Endothelial cell of umbilical vein (primary cell): Measurements from ENCODE around the gene MINDY4. TPM values are rescaled to one million over a fixed set of nuclear protein-coding genes. Genes with fewer than 3 reads are reported as not detected.

Experiments used
- BruUV-seq: library from RNA; stranded (reverse); fragments of 400-500 nt; replicated peaks from 2 replicates; lab custom pipeline; 2021; lab: Mats Ljungman, UMichigan
- CTCF ChIA-PET: fragments of 300-600, 350-600 bp; sonication (Branson Sonifier 250); formaldehyde crosslinking; loops from one replicate; lab custom pipeline; 2021; ENCODE audit warnings: antibody characterized with exemption, inconsistent platforms; lab: Charles Lee
- POLR2A ChIA-PET: fragments of 300-600, 350-600 bp; sonication (Branson Sonifier 250); formaldehyde crosslinking; loops from one replicate; lab custom pipeline; 2021; ENCODE audit warnings: antibody characterized with exemption, inconsistent platforms; lab: Charles Lee
- DNase-seq: peaks from one replicate; pipeline ENCODE4 v3.0.0-alpha.2; 2011; ENCODE audit warnings: low read depth, low spot score
- FAIRE-seq: peaks from 2 replicates; lab custom pipeline; 2011; peaks lifted over from hg19 to GRCh38; lab: Jason Lieb, UNC
- H2AFZ ChIP-seq: 2 replicates; pipeline ENCODE4 v1.6.0; 2012; ENCODE audit warnings: low read depth, low read length, control low read depth, inconsistent platforms
- H3K27ac ChIP-seq: 2 replicates; pipeline ENCODE4 v1.5.1; 2011; ENCODE audit warnings: low read depth, mild to moderate bottlenecking, control low read depth, low read length, moderate library complexity; ENCODE audit not compliant: insufficient read depth
- H3K27me3 ChIP-seq, 2 experiments: 2 replicates each; pipeline versions ENCODE4 v1.6.0 to v1.6.1; 2011; ENCODE audit warnings: low read length in 2 of 2, mixed read lengths in 1 of 2; ENCODE audit not compliant: control insufficient read depth in 2 of 2, insufficient read depth in 2 of 2
- H3K36me3 ChIP-seq, 2 experiments: 2 replicates in 1 of 2; 3 replicates in 1 of 2; pipeline ENCODE4 v1.5.1; 2011; ENCODE audit warnings: low read length in 2 of 2, mild to moderate bottlenecking in 1 of 2, moderate library complexity in 1 of 2; ENCODE audit not compliant: control insufficient read depth in 2 of 2, insufficient read depth in 2 of 2; ENCODE audit errors: extremely low read depth in 1 of 2
- H3K4me1 ChIP-seq: 3 replicates; pipeline ENCODE4 v1.5.1; 2011; ENCODE audit warnings: mild to moderate bottlenecking, low read length; ENCODE audit not compliant: control insufficient read depth, insufficient read depth; ENCODE audit errors: extremely low read depth
- H3K4me2 ChIP-seq: 2 replicates; pipeline ENCODE4 v1.6.1; 2011; ENCODE audit warnings: low read length, control low read depth, mixed read lengths; ENCODE audit not compliant: insufficient read depth
- H3K4me3 ChIP-seq, 3 experiments: fragments of 200-600 bp in 1 of 3; sonication (generic), shearing (Covaris generic) in 1 of 3; replicated peaks in 1 of 3; 2 replicates each; pipeline ENCODE4 v1.5.1; 2011 to 2016; ENCODE audit warnings: control low read depth in 3 of 3, low read length in 3 of 3, mild to moderate bottlenecking in 2 of 3, inconsistent platforms in 1 of 3, low read depth in 1 of 3, moderate library complexity in 1 of 3; ENCODE audit not compliant: insufficient read depth in 1 of 3
- H3K79me2 ChIP-seq: 2 replicates; pipeline ENCODE4 v1.6.0; 2012; ENCODE audit warnings: low read length, inconsistent platforms; ENCODE audit not compliant: control insufficient read depth, insufficient read depth
- H3K9ac ChIP-seq: replicated peaks from 2 replicates; pipeline ENCODE3; 2011; ENCODE audit warnings: low read length, control low read depth; ENCODE audit not compliant: insufficient read depth; ENCODE audit errors: extremely low read depth
- H3K9me1 ChIP-seq: replicated peaks from 3 replicates; pipeline ENCODE4 v1.6.0; 2011; ENCODE audit warnings: mild to moderate bottlenecking, low read length; ENCODE audit not compliant: control insufficient read depth, insufficient read depth; ENCODE audit errors: extremely low read depth
- H3K9me3 ChIP-seq: replicated peaks from 2 replicates; pipeline ENCODE4 v1.5.1; 2012; ENCODE audit warnings: low read length, inconsistent platforms; ENCODE audit not compliant: control insufficient read depth, insufficient read depth
- H4K20me1 ChIP-seq: replicated peaks from 2 replicates; pipeline ENCODE3; 2011; ENCODE audit warnings: mild to moderate bottlenecking, low read length; ENCODE audit not compliant: control insufficient read depth, insufficient read depth; ENCODE audit errors: extremely low read depth
- CTCF ChIP-seq, 2 donors: IDR thresholded peaks; 1 replicate in 1 of 2; 2 replicates in 1 of 2; pipeline ENCODE4 v1.5.1; 2011; ENCODE audit warnings: low read length in 2 of 2, mild to moderate bottlenecking in 2 of 2, moderate library complexity in 2 of 2, control low read depth in 1 of 2, inconsistent platforms in 1 of 2, low read depth in 1 of 2; ENCODE audit not compliant: insufficient read depth in 1 of 2; ENCODE audit errors: extremely low read depth in 1 of 2
- EZH2 ChIP-seq: IDR thresholded peaks from 2 replicates; pipeline ENCODE4 v1.6.1; 2012; ENCODE audit warnings: borderline replicate concordance, low read depth, mild to moderate bottlenecking, moderate library complexity, low read length, inconsistent platforms; ENCODE audit not compliant: severe bottlenecking
- FOS ChIP-seq: IDR thresholded peaks from 2 replicates; pipeline ENCODE4 v1.6.1; 2011; ENCODE audit warnings: mild to moderate bottlenecking, low read length, moderate library complexity, borderline replicate concordance; ENCODE audit not compliant: insufficient read depth
- GATA2 ChIP-seq: IDR thresholded peaks from 2 replicates; pipeline ENCODE4 v1.7.0; 2011; ENCODE audit warnings: low read depth, mild to moderate bottlenecking, moderate library complexity, mixed read lengths, low read length; ENCODE audit not compliant: insufficient read length, insufficient read depth
- JUN ChIP-seq: IDR thresholded peaks from 2 replicates; pipeline ENCODE4 v1.6.1; 2011; ENCODE audit warnings: borderline replicate concordance, low read depth; ENCODE audit not compliant: insufficient read length, insufficient read depth
- MYC ChIP-seq: IDR thresholded peaks from one replicate; pipeline ENCODE4 v1.6.1; 2011; ENCODE audit warnings: mild to moderate bottlenecking, low read depth, low read length
- POLR2A ChIP-seq: IDR thresholded peaks from 2 replicates; pipeline ENCODE4 v1.6.1; 2012; ENCODE audit warnings: low read depth, mild to moderate bottlenecking, control low read depth, low read length
- POLR2AphosphoS5 ChIP-seq: IDR thresholded peaks from 2 replicates; pipeline ENCODE4 v1.6.1; 2012; ENCODE audit warnings: low read depth, mild to moderate bottlenecking, control low read depth, low read length, moderate library complexity; ENCODE audit not compliant: insufficient read depth
- dilution Hi-C: fragments of 300-500 bp; cut with MboI; formaldehyde crosslinking; loops from one replicate; pipeline ENCODE4 v1.15.0; 2019; ENCODE audit warnings: low sequenced_read_pairs; ENCODE audit not compliant: extremely low pct_ligation_motif_present
- intact Hi-C: fragments of 100-400 bp; cut with micrococcal nuclease; formaldehyde crosslinking; loops from one replicate; pipeline ENCODE4 v1.10.0; 2022
- polyA plus RNA-seq, 4 experiments: library from polyadenylated mRNA; depleted of rRNA in 3 of 4; stranded (reverse) in 3 of 4; unstranded in 1 of 4; fragments of >200 nt; gene quantifications; 2 replicates each; pipeline versions ENCODE4 v1.2.1 to v1.2.3, GENCODE V29; 2011 to 2012; ENCODE audit warnings: missing spikeins in 1 of 4
- total RNA-seq: library from RNA; stranded (reverse); gene quantifications from 2 replicates; pipeline ENCODE4 v1.2.3, GENCODE V29; 2021
- TF ChIP-seq, protein P1 (sequence below): IDR thresholded peaks from 2 replicates; pipeline ENCODE4 v1.6.1; 2011; ENCODE audit not compliant: insufficient read depth, insufficient read length

The MINDY4 gene
- total and polyA plus RNA-seq, 2 donors (not counting 3 experiments of a cell fraction or from before 2014, with no cell fraction given), result 2.2 to 4.7 TPM

DNA sequence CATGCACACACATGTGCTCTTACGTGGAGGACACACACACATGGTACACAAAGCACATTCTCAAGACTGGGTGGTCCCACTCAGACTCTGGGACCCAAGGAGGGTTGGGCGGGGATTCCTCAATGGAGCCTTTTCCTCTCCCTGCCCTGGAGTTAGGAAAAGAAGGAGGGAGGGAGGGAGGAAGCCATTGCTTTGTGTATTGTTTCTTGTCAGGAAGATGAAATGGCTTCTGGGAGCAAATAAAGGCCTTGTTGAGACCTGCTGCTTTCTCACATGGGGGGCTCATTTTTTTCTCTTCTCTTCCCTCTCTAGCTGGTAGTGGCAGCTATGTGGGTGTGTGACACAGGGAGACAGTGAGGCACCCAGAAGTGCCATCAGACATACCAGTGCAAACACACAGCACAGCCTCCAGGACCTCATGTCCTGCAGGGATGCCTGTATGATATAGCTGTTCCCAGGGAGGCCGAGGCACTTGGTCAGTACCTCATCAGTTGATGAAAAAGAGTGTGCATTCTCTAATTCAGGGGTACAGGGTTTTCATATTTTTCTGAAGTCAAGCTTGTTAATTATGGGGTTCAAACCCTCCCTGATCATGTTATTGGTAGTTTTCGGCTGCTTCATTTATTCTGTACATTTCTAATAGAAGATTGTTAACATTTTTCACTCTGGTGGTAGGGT is 146.1 kb downstream of the MINDY4 start:
- Histone ChIP-seq H3K9me3 (no peaks in the 10 kb centered on the region), H3K9ac (no peak overlapping the region), H3K4me2 (no peak overlapping the region), H3K27ac (no peak overlapping the region), H2AFZ (peak overlapping the region; percentile 30), H3K27me3 (no peaks in the 10 kb centered on the region), H3K79me2 (no peaks in the 10 kb centered on the region), H3K9me1 (no peaks in the 10 kb centered on the region), H4K20me1 (no peaks in the 10 kb centered on the region), H3K4me3 (no peak overlapping the region), H3K36me3 (no peaks in the 10 kb centered on the region), H3K4me1 (peaks cover 32% of the 10 kb centered on the region)
- peak; percentile 26 for FAIRE-seq
- BruUV-seq, result no TSS peak
- no peak for DNase-seq
- intact Hi-C loops, result no loop called here
- POLR2A ChIA-PET, result no interaction called here
- dilution Hi-C loops, result no loop called here
- TF ChIP-seq JUN (no peak), FOS (no peak), POLR2A (no peak), GATA2 (no peak), CTCF (IDR thresholded peaks at IDR 0.05; ENCODE audit: extremely low read depth in 1 of 2, insufficient read depth in 1 of 2, low read depth in 1 of 2, low read length in 2 of 2) (no peak), MYC (no peak), EZH2 (no peak), POLR2AphosphoS5 (no peak)
- TF ChIP-seq, protein P1, sequence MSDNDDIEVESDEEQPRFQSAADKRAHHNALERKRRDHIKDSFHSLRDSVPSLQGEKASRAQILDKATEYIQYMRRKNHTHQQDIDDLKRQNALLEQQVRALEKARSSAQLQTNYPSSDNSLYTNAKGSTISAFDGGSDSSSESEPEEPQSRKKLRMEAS, result no peak
- CTCF ChIA-PET, result interaction anchor here (1.0 to 1.5 kb wide), 2 partner anchors 32 to 205 kb away, joined by 3 to 5 read pairs; no protein-coding TSS in a partner anchor
